AG04450 (cell line): ENCODE results near the gene LUC7L3. TPM values are rescaled to one million over a fixed set of nuclear protein-coding genes. Genes with fewer than 3 reads are reported as not detected.

Experiments used
- CTCF ChIA-PET: fragments of 300-600, 350-600 bp; formaldehyde crosslinking; extraction: SDS; loops from one replicate; lab custom pipeline; 2022; ENCODE audit warnings: antibody characterized with exemption, inconsistent platforms; lab: Charles Lee
- POLR2A ChIA-PET: fragments of 350-600 bp; formaldehyde crosslinking; extraction: SDS; loops from one replicate; lab custom pipeline; 2021; ENCODE audit warnings: antibody characterized with exemption, inconsistent platforms; lab: Yijun Ruan, JAX
- DNase-seq: peaks from one replicate; pipeline ENCODE4 v3.0.0-alpha.2; 2011; ENCODE audit warnings: low read depth, low spot score
- H3K27ac ChIP-seq: one replicate; pipeline ENCODE4 v1.5.1; 2012; ENCODE audit warnings: low read depth, low read length, control low read depth
- H3K27me3 ChIP-seq: one replicate; pipeline ENCODE4 v1.6.0; 2012; ENCODE audit warnings: low read length; ENCODE audit not compliant: control insufficient read depth, insufficient read depth
- H3K4me3 ChIP-seq: 2 replicates; pipeline ENCODE4 v1.5.1; 2011; ENCODE audit warnings: mild to moderate bottlenecking, low read depth, low read length, control low read depth
- H3K9me3 ChIP-seq: 2 replicates; pipeline ENCODE4 v1.5.1; 2012; ENCODE audit warnings: low read length; ENCODE audit not compliant: control insufficient read depth, insufficient read depth
- CTCF ChIP-seq: IDR thresholded peaks from 2 replicates; pipeline ENCODE4 v1.5.1; 2011; ENCODE audit warnings: low read depth, low read length, control low read depth, inconsistent platforms
- polyA plus RNA-seq: library from polyadenylated mRNA; depleted of rRNA; stranded (reverse); fragments of >200 nt; gene quantifications from 2 replicates; pipeline ENCODE4 v1.2.3, GENCODE V29; 2011

The LUC7L3 gene
- polyA plus RNA-seq, 1 experiment = 120 TPM

GRCh38 chr17:50758524-50758923 is 39.1 kb downstream of the LUC7L3 start:
- ChIA-PET POLR2A (interaction anchor here (0.6 kb wide), 1 partner anchor 31 kb away, joined by 7 read pairs; no protein-coding TSS in a partner anchor), CTCF (no interaction called here)
- TF ChIP-seq CTCF = no peak
- Histone ChIP-seq H3K27ac (no peak overlapping the region), H3K4me3 (no peak overlapping the region), H3K27me3 (no peaks in the 10 kb centered on the region), H3K9me3 (no peaks in the 10 kb centered on the region)
- DNase-seq = no peak

GRCh38 chr17:50758989-50759544 is 39.7 kb downstream of the LUC7L3 start:
- CTCF ChIA-PET = no interaction called here
- DNase-seq = no peak
- TF ChIP-seq CTCF = no peak
- POLR2A ChIA-PET = no interaction called here
- H3K27ac ChIP-seq = no peak overlapping the region
- H3K9me3 ChIP-seq = no peaks in the 10 kb centered on the region
- H3K4me3 ChIP-seq = no peak overlapping the region
- no peaks in the 10 kb centered on the region for H3K27me3 ChIP-seq

GRCh38 chr17:50762177-50762576 is 42.8 kb downstream of the LUC7L3 start:
- Histone ChIP-seq H3K4me3 (no peak overlapping the region), H3K9me3 (no peaks in the 10 kb centered on the region), H3K27me3 (peaks cover 3% of the 10 kb centered on the region), H3K27ac (no peak overlapping the region)
- ChIA-PET POLR2A (interaction anchor here (0.7 kb wide), 1 partner anchor 45 kb away, joined by 5 read pairs; no protein-coding TSS in a partner anchor), CTCF (interaction anchor here (1.6 to 4.4 kb wide), 3 partner anchors 20 to 211 kb away, joined by 4 to 37 read pairs (median 10); no protein-coding TSS in a partner anchor)
- no peak for TF ChIP-seq CTCF
- DNase-seq = no peak

GRCh38 chr17:50763716-50764475 is 44.5 kb downstream of the LUC7L3 start:
- H3K27me3 ChIP-seq = peaks cover 7% of the 10 kb centered on the region
- ChIA-PET POLR2A (interaction anchor here (1.0 to 1.3 kb wide), 2 partner anchors 45 to 102 kb away, joined by 6 to 8 read pairs; partner anchors contain the start of genes LUC7L3 and TOB1), CTCF (interaction anchor here (0.9 to 4.4 kb wide), 5 partner anchors 19 to 213 kb away, joined by 3 to 37 read pairs (median 5); no protein-coding TSS in a partner anchor)
- H3K4me3 ChIP-seq = no peak overlapping the region
- no peak for TF ChIP-seq CTCF
- H3K9me3 ChIP-seq = no peaks in the 10 kb centered on the region
- no peak for DNase-seq
- H3K27ac ChIP-seq = no peak overlapping the region

- no peak for TF ChIP-seq CTCF
- Histone ChIP-seq H3K27ac (no peak overlapping the region), H3K27me3 (peaks cover 7% of the 10 kb centered on the region), H3K9me3 (no peaks in the 10 kb centered on the region), H3K4me3 (no peak overlapping the region)
- CTCF ChIA-PET = interaction anchor here (1.0 to 4.4 kb wide), 3 partner anchors 18 to 214 kb away, joined by 3 to 37 read pairs (median 10); no protein-coding TSS in a partner anchor
- DNase-seq = no peak
- POLR2A ChIA-PET = no interaction called here
These were observed 45.3 kb downstream of the LUC7L3 start for GRCh38 chr17:50764734-50765149.
